Hematopoietic multipotent progenitor cell treated with erythropoietin and hydrocortisone succinate and interleukin-3 and kit ligand, for 8 days (in vitro differentiated cells): ENCODE measurements around the gene CHRD.

Experiments used
- DNase-seq: peaks from one replicate; pipeline ENCODE4 v3.0.0-alpha.2; 2015

CHRD gene

DNA sequence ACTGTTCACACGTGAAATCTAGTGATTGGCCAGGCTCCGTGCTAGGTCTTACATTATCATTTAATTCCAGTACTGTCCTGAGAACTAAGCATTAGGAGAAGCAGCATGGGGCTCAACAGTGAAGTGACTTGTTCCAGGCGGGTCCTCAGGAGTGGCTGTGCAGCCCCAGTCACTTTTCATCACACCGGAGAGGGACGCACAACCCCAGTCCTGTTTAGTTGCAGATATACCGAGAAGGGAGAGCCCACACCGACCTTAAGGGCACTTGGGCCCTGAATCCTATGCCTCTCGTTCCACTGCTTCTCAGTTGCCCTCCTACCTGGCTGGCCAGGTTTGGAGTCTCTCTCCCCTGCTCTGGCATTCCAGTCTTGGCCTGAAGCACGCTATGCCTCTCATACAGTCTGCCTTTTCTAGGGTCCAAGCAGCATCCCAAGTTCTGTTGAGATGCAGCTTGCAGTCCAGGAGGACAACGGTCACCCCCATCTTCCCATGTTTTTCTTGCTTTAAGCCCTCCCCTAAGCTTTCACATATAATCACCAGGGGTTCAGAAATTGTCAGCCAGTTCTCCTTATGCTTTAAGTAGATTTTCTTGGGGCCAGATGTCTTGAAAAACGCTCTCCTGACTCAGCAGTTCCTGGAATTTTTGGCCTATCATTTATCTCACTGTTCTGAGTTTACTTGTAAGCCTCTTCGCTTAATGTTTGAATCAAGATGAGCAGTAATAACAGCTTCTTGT is 32.4 kb upstream of the CHRD start:
- DNase-seq = peak; percentile 96

DNA sequence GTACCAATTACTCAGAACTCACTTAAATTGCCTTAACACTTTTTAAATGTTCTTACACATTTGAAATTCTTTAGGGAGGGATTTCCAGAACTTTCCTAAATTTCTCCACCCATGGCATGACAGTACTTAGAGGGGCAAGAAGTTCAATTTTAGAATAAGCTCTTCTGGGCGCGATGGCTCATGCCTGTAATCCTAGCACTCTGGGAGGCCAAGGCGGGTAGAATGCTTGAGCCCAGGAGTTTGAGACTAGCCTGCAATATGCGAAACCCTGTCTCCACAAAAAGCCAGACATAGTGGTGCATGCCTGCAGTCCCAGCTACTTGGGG is 31.8 kb upstream of the CHRD start:
- no peak for DNase-seq

DNA sequence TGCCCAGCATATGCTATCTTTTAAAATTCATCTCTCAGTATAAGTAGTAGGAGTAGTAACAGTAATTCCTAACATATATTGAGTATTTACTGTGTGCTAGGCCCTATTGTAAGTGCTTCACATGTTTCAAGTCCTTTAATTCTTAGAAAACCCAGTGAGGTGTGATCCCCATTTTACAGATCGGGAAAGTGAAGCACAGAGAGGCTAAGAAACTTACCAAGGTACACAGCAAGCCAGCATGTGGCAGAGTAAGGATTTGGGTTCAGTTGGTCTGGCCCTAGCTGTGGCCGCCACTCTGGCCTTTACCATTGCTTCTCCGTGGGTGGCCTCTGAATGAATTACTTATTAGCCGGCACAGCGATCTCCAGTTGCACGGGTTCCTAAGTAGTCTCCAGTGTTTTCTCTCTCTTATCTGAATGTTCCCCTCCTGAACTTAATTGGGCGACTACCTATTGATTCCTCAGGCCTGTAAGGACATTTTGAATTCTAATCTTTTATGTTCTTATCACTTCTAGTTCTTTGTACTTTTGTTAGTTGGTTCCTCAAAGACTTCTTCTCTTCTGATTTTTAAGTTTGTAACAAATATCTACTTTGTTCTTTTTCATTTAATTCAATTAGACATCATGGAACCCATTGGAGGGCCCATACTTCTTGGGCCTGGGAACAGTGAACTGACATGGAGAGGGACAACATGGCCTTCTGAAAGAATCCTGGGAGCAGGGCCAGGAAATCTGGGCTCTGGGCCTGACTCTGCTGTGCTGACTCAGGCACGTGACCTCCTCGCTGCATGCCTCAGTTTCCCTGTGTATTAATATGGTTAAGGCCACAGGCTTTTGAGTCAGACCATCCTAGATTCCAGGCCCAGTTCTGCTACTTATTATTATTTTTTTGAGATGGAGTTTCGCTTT is 30.0 kb upstream of the CHRD start:
- no peak for DNase-seq

DNA sequence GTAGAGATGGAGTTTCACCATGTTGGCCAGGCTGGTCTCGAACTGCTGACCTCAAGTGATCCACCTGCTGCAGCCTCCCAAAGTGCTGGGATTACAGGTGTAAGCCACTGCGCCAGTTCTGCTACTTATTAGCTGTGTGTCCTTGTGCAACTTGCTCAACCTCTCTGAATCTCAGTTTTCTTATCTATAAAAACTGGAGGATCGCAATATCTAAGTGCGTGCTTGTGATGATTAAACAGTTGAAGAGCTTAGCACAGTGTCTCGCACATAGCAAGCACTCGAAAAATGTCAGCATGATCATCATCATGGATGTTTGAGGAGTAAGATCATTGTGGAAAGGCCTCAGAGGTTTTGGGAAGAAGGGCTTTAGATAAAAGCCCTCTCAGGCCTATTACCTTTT is 29.2 kb upstream of the CHRD start:
- no peak for DNase-seq

DNA sequence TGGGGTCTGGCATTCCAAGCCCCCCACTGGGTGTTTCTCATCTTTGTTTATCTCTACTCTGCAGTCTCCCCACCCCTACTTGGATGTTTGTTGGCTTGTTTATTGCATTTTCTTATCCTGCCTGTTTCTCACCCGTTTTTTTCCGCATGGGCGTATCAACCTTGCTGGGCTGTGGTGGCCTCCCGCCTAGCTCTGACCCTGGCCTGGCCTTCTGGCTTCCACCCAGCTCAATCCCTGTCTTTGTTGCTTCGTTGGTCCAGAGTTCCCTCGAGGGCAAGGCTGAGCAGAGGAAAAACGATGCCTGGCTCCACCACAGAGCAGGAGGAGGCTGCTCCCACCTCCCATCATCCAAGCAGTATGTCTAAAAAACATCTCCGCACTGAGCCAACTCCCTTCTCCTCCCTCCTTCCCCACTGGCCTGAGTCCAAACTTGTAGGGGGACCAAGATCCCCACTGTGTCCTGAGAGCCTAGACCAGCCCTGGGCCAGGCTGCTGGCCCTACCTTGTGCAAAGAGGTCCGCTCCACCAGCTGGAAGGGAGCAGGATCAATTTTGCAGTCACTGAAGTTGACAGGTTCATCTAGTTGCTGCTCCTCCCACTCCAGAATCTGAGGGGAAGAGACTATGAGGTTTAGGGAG is 28.2 kb upstream of the CHRD start:
- peak; percentile 45 for DNase-seq

DNA sequence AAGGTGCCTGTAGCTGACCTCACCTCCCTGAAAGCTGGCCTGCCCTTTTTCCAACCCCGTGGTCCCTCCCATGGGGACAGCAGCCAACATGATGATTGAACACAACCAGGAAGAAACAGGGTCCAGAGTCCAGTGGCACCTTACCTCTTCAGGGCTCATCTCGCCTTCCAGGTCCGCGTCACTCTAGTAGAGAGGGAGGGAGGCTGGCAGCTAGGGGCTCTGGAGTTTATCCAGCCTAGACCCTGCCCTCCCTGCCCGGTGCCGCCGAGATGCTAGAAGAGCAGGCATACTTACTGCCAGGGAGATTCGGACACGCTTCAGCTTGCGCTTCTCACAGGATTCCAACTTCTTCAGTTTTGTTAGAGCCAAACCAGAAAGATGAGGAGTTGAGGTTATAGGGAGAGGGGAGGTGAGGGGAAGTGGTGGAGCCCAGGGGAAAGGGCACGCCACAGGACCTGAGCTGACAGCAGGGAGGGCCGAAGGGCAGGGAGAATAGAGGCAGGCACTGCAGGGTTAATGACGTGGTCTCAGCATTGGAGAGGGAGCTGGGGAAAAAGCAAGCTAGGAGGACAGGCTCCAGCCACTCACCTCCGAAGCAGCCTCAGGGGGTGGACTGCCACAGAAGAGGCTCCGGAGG is 27.6 kb upstream of the CHRD start:
- DNase-seq = no peak

DNA sequence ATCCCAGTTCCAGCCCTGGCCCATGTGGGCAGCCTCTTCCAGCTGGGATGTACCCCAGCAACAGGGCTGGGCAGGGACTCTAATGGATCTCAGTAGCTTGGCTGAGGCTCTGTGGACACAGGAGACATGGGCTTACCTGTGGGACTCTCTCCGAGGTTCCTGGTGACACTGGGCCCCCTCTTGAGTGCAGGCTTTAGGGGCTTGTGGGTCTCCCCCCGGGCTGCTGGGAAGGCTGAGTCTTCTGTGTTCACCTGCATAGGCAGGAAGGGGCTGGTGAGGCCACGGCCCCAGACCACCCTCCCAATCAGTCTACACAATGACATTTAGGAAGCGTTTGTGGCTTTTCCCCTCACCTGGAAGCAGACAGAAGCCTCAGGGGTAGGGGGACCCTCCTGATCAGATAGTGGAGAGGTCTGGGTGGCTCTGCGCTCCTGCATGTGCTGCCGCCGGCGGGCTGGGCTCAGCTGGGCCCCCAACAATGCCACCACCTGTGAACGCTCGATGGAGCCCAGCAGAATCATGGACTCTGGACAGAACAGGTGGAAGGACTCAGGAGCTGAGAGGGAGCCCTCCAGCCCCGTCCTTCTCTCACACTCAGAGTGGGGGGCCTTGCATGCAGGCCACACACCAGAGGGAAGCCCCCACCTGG is 26.8 kb upstream of the CHRD start:
- DNase-seq = no peak

DNA sequence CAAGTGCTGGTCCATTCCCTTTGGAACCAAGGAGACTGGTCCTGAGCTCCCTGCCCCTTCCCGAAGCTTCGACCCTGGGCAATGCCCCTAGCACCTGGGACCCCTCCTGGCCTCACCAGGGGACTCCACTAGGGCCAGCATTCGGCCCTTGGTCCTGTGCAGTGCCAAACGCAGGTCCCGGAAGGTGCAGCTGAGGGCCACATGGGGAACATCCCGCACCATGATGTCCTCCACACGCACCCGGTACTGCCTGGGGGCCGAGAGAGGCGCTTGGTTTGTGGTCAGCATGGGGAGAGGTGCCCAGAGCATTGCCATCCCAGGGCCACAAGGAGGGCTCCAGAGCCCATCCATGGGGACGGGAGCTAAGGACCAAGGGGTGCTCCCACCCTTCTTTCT is 26.3 kb upstream of the CHRD start:
- DNase-seq = no peak

DNA sequence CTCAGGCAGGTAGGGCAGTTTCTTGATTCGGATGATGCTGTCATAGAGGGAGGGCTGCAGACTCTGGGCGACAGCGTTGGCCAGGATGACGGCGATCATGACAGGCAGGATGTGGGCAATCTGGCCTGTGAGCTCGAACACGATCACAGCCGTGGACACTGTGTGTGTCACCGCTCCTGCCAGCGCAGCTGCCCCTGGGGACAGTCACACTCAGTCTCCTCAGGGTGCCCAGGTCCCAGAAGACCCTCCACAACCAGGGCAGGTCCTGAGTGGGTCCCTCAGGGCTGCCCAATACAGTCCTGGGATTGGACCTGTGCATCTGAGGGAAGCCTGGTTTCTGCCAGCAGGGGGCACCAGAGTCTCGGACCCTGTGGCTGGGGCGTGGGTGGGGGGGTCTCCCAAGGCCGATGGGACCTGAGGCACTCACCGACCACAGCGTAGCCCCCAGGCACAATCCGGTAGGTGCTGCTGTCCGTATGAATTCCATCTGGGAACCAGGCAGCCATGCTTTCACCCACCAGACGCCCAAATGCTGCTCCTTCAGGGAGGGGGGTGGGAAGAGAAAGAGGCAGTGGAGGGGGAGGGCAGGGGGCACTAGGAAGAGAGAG is 25.6 kb upstream of the CHRD start:
- peak; percentile 49 for DNase-seq

DNA sequence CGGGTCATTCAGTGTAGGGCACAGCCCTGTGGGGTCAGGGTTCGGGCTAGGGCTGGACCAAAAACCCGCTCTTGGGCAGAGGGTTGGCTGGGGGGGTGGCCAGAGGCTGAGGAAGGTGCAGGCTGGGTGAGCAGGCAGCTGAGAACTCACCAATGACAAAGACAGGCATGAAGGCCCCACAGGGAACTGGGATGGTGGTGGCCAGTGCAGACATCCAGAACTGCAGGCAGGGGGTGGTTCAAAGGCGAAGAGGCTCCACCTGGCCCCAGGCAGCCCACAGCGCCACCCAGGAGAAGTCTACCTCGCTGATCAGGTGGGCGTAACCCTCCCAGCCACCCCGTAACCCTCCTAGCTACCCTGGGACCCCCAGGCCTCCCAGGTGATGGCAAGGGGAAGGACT is 25.1 kb upstream of the CHRD start:
- no peak for DNase-seq

DNA sequence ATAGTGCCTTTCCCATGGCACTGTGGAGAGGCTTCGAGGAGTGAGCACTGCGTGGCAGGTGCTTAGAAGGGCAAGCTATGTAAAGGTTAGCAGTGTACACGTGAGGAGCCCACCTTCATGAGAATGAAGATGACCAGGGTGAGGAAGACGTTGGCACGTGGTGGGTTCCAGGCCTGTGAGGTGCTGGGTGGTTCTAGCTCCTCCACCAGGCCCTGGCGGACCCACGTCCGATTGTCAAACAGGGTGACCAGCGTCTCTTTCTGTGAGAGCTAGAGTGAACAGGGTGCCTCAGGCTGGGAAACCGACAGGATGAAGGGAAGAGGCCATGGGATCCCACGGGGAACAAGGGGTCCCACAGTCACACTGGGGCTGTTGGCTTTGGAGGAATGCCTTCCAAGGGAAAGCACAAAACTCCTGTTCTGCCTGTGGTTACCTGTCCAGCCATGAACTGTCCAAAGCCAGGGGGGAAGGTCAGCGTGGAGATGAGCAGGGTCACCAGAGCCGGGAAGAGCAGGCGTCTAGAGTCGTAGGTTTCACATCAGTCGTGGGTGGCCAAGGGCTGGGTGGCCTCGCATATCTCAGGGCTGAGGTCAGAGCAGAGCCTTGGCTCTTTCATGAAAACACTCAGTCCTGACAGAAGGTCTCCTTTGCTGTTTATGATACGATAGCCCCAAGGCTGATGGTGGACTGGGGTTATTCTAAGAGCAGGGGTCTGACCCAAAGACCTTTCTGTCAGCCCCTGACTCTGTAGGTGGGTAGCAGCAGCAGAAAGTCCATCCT is 24.4 kb upstream of the CHRD start:
- DNase-seq = no peak

DNA sequence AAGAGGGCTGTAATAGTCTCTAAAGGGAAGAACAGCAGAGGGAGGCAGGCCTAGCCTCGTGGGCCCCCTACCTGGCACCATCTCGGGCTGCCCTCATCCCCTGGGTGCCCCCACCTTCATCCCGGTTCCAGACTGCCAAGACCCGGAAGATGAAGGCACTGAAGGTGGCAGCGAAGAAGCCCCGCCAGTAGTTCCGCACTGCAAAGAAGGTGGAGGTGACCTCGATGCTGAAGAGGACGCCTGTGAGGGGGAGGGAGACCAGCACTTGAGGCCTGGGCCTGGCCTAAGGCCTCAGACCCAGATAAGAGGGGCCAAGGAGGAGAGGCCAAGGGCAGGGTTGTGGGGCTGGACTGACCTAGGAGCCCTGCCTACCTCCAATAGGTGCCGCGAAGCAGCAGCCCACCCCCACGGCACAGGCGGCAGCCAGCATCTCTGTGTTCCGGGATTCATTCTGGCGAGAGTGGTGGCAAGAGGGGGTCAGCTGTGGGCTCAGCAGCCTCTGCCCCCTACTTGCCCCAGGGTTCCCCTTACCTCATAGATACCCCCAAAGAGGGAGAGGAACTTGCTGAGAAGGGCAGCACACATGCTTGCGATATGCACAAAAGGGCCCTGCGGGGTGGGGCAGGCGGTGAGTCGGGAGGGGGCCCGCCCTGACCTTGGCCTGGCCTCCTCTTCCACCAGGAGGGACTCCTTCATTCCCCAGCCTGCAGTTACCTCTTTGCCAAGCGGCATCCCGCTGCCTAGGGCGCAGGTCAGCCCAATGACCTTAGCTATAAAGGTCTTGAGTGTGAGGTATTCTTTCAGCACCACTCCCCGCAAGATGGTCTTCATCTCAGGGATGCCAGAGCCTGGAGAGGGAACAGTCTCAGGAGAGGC is 22.4 kb upstream of the CHRD start:
- DNase-seq = no peak

DNA sequence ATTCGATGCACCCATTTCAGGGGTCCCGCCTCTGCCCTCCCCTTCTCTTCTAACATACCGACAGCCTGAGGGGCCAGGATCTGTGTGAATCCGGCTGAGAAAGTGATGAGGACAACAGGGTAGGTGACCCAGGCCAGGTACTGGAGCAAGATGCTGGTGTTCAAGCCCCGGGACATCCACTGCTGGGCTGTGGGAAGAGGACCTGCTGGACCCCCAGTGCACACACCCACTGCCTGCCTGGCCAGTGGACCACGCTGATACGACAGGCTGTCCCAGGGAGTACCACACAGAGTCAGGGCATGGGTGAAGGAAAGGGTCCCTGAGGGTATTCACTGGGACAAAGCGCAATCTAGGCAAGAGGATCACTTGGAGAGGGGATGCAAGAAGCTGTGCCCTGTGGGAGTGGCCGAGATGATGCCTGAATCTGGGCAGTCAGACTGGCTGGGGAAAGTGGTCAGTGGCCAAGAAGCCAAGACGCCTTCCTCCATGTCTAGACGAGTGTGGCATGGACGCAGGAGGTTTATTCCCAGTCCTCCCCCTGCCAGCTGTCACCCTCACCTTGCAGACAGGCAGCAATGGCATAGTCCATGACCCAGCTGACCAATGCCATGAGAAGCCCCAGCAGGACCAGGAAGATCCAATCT is 21.6 kb upstream of the CHRD start:
- DNase-seq = no peak

DNA sequence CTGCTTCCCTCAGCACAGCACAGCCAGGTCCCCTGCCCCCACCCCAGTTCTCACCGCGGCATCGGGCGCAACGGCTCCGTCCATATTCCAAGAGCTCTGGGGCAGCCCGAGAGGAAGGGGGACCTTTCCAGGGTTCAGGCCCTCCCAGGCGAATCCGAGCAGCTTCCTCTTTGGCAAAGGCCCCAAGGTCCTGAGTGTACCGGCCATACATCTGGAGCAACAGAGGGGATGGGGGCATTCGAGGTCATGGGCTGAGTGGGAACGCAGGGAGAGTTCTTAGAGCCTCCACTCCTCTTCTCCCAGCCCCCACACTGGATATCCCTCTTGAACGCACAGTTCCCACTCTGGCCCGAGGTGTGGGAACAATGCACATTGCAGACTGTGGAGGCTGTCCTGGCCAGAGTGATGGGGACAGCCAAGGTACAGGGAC is 20.9 kb upstream of the CHRD start:
- DNase-seq = no peak

DNA sequence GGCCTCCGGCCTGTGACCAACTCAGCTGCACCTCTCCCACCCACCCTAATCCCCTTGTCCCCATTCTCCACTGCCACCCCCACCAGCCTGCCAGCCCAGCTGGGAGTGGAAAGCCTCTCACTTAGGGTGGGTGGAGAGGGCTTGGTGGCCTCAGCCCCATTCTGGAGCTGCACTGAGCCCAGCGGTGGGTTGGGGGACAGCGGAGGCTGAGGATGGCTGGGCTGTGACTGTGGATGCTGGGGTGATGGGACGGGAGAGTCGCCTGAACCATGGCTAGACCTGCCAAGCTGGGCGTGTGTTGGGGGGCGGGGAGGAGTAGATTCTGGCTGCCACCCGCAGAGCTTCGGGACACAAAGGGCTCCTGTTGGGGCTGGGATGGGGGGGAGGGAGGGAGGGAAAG is 20.2 kb upstream of the CHRD start:
- no peak for DNase-seq

DNA sequence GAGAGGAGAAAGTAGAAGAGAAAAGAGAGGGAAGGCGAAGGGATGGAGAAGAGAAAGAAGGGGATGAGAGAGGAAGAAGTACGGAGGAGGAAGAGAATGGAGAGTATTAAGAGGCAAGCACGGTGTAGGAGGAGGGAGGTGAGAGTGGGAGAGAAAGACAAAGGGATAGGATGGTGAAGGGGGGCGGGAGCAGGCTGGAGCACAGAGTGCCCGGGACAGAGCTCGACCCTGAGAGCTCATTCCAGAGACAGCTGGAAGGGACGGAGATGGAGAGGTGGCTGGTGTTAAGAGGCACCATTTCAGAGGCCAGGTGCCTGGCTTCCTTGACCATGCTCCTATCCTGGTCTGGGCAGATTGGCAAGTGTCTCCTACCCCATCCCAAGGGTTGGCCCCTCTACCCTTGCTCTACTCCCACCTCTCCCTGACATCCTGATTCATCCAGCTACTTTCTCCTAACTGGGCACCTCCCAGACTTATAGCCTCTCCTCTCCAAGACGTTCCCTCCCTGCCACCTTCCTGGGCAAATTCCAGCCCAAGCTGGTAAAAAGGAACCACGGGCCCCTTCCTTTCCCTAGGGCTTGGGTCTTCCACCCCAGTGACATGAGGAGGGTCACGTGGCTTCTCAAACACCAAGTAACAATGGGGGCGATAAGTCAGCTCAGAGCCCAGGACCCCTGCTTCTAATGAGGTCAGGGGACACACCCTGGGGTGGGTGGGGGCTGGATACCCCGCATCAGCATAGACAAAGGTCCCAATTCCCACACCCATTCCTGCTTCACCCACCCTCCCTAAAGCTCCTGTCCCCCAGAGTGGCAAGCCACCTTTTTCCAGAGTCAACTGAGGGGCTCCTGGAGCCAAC is 19.6 kb upstream of the CHRD start:
- DNase-seq = no peak

DNA sequence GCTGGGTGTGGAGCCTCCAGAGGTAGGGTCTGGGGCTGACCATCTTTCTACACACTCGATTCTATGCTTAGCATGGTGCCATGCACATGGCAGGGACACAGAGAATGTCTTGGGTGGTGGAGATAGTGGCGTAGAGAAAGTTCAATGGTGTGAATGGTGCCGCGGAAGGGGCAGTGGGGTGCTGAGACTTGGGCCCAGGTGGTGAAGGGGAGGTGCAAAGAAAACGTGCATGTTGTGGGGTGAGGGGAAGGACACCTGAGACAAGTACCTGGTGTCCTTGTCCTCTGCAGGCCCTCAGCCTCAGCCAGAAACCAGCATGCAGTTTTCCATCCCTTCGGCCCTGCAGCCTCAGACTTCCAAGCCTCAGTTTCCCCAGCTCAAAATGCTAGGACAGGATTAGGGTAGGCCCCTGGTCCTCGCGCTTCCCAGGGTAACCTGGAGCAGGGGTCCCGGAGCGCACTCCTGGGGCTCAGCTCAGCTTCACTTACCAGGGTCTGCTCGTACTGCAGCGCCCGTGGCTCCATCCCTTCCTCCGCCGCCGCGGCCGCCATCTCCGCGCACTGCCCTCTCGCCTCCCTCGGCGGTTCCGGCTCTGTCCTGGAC is 18.8 kb upstream of the CHRD start:
- no peak for DNase-seq

DNA sequence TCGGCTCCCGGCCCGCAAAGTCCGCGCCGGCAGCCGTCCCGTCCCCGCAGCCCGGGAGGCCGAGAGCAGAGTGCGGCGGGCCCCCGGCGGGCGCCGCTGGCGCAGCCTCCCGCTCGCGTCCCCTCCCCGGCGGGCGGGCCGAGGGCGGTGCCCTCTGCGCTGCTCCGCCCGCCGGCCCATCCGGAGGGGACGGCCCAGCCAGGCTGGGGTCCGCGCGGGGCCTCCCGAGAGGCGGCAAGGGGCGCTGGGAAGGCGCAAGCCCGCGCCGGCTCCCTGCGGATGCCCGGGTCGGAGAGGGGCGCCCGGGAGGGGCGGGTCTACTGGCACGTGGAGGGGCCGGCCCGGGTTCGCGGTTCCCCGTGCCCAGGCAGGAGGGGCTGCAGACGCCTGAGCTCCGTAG is 18.3 kb upstream of the CHRD start, which contains the start of the genes CLCN2 and POLR2H:
CLCN2 (minus strand) TSS at position 74 of the 400 bp plus-strand sequence. CDS start 126 bp downstream, outside the sequence.
POLR2H (plus strand) TSS at position 179 of the 400 bp plus-strand sequence. CDS start 1,783 bp downstream, outside the sequence.
- DNase-seq = peak; percentile 51
